ENCODE results near the gene MDP1.
A peak's percentile ranks its signal among the peaks of the same experiment; 100 is the strongest.

The MDP1 gene

GRCh38 chr14:24234095-24235005, 18.5 kb upstream of the MDP1 start:
- TF ChIP-seq CTCF (IDR thresholded peaks at IDR 0.05; ENCODE audit: extremely low read depth, insufficient read depth, missing control alignments) = no peak
- in situ Hi-C loops (cut with MboI; ENCODE audit: low pct_unique_long_range_greater_than_20kb, low sequenced_read_pairs, unreplicated experiment) = no loop called here
- no peak for DNase-seq (ENCODE audit: low spot score)

DNA sequence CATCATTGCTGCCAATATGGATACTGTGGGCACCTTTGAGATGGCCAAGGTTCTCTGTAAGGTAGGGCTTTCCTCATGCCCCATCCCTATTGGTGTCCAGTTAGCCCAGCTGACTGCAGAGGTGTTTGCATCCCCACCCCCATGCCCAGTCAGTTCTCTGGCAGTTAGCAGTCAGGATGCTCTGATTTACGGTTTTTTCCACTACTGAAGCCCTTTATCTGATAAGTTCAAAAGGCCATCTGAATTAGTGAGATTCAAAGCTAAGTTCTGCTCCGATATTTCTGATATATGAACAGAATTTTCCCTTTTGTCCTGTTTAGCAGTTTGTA, 17.6 kb upstream of the MDP1 start:
- in situ Hi-C loops (cut with MboI; ENCODE audit: low pct_unique_long_range_greater_than_20kb, low sequenced_read_pairs, unreplicated experiment) = no loop called here
- TF ChIP-seq CTCF (IDR thresholded peaks at IDR 0.05; ENCODE audit: extremely low read depth, insufficient read depth, missing control alignments) = no peak
- no peak for DNase-seq (ENCODE audit: low spot score)

DNA sequence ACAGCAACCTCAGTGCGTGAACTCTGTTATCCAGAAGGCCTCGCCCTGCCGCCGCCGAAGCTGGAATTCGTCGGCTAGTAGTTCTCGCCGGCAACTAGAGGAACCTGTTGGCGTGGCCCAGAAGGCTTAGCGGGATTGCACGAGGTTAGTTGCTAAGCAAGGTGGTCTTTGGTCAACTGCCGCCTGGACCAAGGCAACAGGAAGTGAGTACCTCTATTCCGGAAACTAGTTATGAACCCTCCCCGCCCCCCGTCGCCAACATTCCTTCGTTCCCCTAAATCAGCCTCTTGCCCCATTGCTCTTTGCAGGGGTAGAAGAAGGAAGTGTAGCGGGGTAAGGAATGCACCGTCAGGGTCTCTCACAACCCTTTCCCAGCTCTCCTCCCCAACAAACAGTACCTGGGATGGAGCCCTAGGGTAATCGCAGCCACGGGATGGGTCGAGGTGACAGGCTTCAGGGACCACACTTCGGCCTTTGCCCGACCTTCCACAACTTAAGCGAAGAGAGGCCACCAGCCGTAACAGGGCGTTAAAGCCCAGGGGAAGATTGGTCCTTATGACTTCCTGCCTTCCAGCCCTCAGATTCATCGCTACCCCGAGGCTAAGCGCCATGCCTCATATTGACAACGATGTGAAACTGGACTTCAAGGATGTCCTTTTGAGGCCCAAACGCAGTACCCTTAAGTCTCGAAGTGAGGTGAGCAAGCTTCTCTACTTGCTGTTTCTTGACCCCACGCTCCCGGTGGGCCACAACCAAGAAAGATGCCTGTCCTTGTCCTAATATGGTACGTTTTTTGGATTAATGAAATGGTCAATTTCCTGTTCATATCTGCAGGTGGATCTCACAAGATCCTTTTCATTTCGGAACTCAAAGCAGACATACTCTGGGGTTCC, 17.0 kb upstream of the MDP1 start, which contains the start of gene GMPR2:
TSS of gene GMPR2 (plus strand) at position 285 of the 893 bp plus-strand sequence. CDS start at position 610, 325 bp downstream.
- in situ Hi-C loops (cut with MboI; ENCODE audit: low pct_unique_long_range_greater_than_20kb, low sequenced_read_pairs, unreplicated experiment) = no loop called here
- DNase-seq (ENCODE audit: low spot score) = peak; percentile 65
- TF ChIP-seq CTCF (IDR thresholded peaks at IDR 0.05; ENCODE audit: extremely low read depth, insufficient read depth, missing control alignments) = no peak

- in situ Hi-C loops (cut with MboI; ENCODE audit: low pct_unique_long_range_greater_than_20kb, low sequenced_read_pairs, unreplicated experiment) = no loop called here
- DNase-seq (ENCODE audit: low spot score) = peak; percentile 83
- no peak for TF ChIP-seq CTCF (IDR thresholded peaks at IDR 0.05; ENCODE audit: extremely low read depth, insufficient read depth, missing control alignments)
Observed at GRCh38 chr14:24232121-24232644, 16.3 kb upstream of the MDP1 start, which contains the start of gene NEDD8. Gene NEDD8 (minus strand): TSS chr14:24232367. CDS start chr14:24232267, 100 bp downstream.

DNA sequence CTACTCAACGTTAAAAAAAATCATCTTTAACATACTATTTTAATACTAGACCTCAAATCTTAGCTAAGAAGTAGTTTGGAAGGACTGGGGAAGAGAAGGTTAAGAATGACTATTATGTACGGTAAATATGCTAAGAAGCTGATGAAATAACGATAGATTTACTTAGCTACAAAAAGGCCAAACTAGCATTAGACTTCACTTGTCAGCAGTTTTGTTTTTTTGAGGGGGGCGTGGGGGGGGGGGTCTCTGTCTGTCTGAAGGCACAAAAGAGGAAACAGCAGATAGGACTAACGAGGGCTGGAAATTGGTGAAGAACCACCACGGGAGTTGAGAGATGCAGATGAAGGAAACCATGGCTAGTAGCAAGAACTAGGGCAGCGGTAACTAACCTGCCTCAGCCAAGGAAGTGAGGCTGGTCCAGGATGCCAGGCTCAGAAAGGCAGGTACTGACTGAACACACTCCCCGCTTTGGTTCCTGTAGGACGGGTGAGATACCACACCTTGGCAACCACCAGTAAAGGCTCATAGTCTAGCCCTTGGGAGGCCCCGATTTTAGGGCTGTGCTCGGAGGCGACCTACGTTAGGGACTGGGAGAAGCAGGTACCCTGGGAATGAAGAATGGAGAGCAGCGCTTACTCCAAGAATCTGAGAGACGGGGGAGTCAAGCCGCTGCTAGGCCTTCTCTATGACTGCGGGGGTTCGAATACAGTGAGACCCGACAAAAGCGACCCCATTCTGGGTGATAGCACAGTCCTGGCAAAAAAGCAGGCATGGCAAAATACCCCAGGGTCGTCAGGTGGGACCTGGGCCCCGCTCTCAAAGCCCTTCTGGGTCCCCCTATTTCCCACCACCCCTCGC, 15.6 kb upstream of the MDP1 start:
- in situ Hi-C loops (cut with MboI; ENCODE audit: low pct_unique_long_range_greater_than_20kb, low sequenced_read_pairs, unreplicated experiment) = no loop called here

More for the DNA sequence above, 15.6 kb upstream of the MDP1 start:
- DNase-seq (ENCODE audit: low spot score) = no peak
- no peak for TF ChIP-seq CTCF (IDR thresholded peaks at IDR 0.05; ENCODE audit: extremely low read depth, insufficient read depth, missing control alignments)
